MG63 (cell line): Measurements from ENCODE around the gene PRRT1. TPM values are rescaled to one million over a fixed set of nuclear protein-coding genes. Genes with fewer than 3 reads are reported as not detected.

Experiments used
- DNase-seq: peaks from one replicate; pipeline ENCODE4 v3.0.0-alpha.2; 2020
- H3K27me3 ChIP-seq: fragments of 250-450 bp; sonication (Bioruptor Pico); 2 replicates; pipeline ENCODE4 v1.5.1; 2020; ENCODE audit warnings: mild to moderate bottlenecking, moderate library complexity
- H3K36me3 ChIP-seq: fragments of 250-450 bp; sonication (Bioruptor Pico); 2 replicates; pipeline ENCODE4 v1.5.1; 2020; ENCODE audit warnings: mild to moderate bottlenecking, moderate library complexity
- H3K4me3 ChIP-seq: fragments of 250-450 bp; sonication (Bioruptor Pico); 2 replicates; pipeline ENCODE4 v1.5.1; 2020; ENCODE audit warnings: mild to moderate bottlenecking, moderate library complexity
- H3K9me3 ChIP-seq: fragments of 250-450 bp; sonication (Bioruptor Pico); 2 replicates; pipeline ENCODE4 v1.5.1; 2020; ENCODE audit warnings: mild to moderate bottlenecking, moderate library complexity
- total RNA-seq: library from RNA; depleted of rRNA; stranded (reverse); fragments of >200 nt; shearing (Covaris generic); gene quantifications from 2 replicates; pipeline ENCODE4 v1.2.3, GENCODE V29; 2014; ENCODE audit warnings: low replicate concordance

The PRRT1 gene
- total RNA-seq, 1 experiment from 2014 or later, result not detected

- no peaks in the 10 kb centered on the region for H3K27me3 ChIP-seq
- peaks cover 4% of the 10 kb centered on the region for H3K36me3 ChIP-seq
- H3K9me3 ChIP-seq, result no peaks in the 10 kb centered on the region
- no peak for DNase-seq
- H3K4me3 ChIP-seq, result no peak overlapping the region
Observed at GRCh38 chr6:32120573-32121059, 31.1 kb downstream of the PRRT1 start.

GRCh38 chr6:32118782-32119628, 32.7 kb downstream of the PRRT1 start:
- DNase-seq, result peak; percentile 76
- peaks cover 4% of the 10 kb centered on the region for H3K36me3 ChIP-seq
- H3K4me3 ChIP-seq, result no peak overlapping the region
- H3K9me3 ChIP-seq, result no peaks in the 10 kb centered on the region
- no peaks in the 10 kb centered on the region for H3K27me3 ChIP-seq

GRCh38 chr6:32117461-32117860, 34.3 kb downstream of the PRRT1 start:
- Histone ChIP-seq H3K36me3 (peaks cover 4% of the 10 kb centered on the region; the same call in 1 of the 2 replicates), H3K4me3 (no peak overlapping the region), H3K9me3 (no peaks in the 10 kb centered on the region), H3K27me3 (no peaks in the 10 kb centered on the region)
- no peak for DNase-seq

DNA sequence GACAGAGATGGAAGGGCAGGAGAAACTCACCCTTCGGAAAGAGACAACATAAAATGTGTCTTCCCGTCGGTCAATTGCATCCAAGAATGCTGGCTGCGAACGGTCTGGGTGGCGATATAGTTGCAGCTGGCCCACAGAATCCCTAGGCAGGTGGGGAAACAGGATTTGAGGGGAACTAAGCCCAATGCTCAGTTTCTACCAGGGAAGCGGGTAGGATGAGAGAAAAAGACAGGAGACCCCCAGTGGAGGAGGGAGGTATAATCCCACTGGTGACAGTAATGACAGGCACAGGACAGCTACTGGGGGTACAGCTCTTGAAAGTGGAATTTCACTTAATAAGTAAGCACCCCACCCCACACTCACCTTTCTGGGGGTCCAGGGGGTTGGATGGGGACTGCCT, 35.1 kb downstream of the PRRT1 start:
- Histone ChIP-seq H3K9me3 (no peaks in the 10 kb centered on the region), H3K4me3 (no peak overlapping the region), H3K27me3 (no peaks in the 10 kb centered on the region), H3K36me3 (peaks cover 4% of the 10 kb centered on the region; the same call in 1 of the 2 replicates)
- no peak for DNase-seq

- Histone ChIP-seq H3K27me3 (no peaks in the 10 kb centered on the region), H3K9me3 (no peaks in the 10 kb centered on the region), H3K36me3 (peaks cover 4% of the 10 kb centered on the region; the same call in 1 of the 2 replicates), H3K4me3 (no peak overlapping the region)
- DNase-seq, result no peak
Observed at GRCh38 chr6:32115623-32116022, 36.1 kb downstream of the PRRT1 start.

DNA sequence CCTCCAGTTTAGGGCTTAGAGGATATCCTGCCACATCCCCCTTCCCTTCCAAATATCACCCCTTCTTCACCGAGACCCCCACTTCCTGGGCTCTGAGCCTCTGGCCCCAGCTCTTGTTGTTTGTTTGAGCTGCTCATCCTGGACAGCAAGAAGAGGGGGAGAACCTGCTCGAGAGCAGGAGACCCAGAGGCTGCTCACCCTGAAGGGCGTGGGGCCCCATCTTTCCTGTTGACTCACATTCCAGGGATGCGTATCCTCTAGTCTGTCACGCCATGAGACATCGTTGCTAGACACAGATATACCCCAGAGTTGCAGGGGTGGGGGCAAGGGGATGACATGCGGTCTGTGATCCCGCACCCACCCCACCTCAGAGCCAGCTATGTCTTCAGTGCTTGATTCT, 36.9 kb downstream of the PRRT1 start:
- Histone ChIP-seq H3K27me3 (no peaks in the 10 kb centered on the region), H3K36me3 (peaks cover 4% of the 10 kb centered on the region; the same call in 1 of the 2 replicates), H3K4me3 (no peak overlapping the region), H3K9me3 (no peaks in the 10 kb centered on the region)
- DNase-seq, result no peak

- Histone ChIP-seq H3K9me3 (no peaks in the 10 kb centered on the region), H3K4me3 (no peak overlapping the region), H3K36me3 (peaks cover 4% of the 10 kb centered on the region; the same call in 1 of the 2 replicates), H3K27me3 (no peaks in the 10 kb centered on the region)
- DNase-seq, result peak; percentile 95
Observed at GRCh38 chr6:32113386-32114352, 38.1 kb downstream of the PRRT1 start.

- Histone ChIP-seq H3K36me3 (no peaks in the 10 kb centered on the region; the same call in 1 of the 2 replicates), H3K9me3 (no peaks in the 10 kb centered on the region), H3K27me3 (no peaks in the 10 kb centered on the region), H3K4me3 (no peak overlapping the region)
- DNase-seq, result no peak
Observed at GRCh38 chr6:32112431-32112980, 39.2 kb downstream of the PRRT1 start.

- no peak for DNase-seq
- Histone ChIP-seq H3K27me3 (no peaks in the 10 kb centered on the region), H3K4me3 (no peak overlapping the region), H3K9me3 (no peaks in the 10 kb centered on the region), H3K36me3 (no peaks in the 10 kb centered on the region; the same call in 1 of the 2 replicates)
Observed at GRCh38 chr6:32111424-32112066, 40.2 kb downstream of the PRRT1 start.

GRCh38 chr6:32110632-32111031, 41.1 kb downstream of the PRRT1 start:
- peak; percentile 55 for DNase-seq
- Histone ChIP-seq H3K27me3 (no peaks in the 10 kb centered on the region), H3K4me3 (no peak overlapping the region), H3K9me3 (no peaks in the 10 kb centered on the region), H3K36me3 (no peaks in the 10 kb centered on the region; the same call in 1 of the 2 replicates)

DNA sequence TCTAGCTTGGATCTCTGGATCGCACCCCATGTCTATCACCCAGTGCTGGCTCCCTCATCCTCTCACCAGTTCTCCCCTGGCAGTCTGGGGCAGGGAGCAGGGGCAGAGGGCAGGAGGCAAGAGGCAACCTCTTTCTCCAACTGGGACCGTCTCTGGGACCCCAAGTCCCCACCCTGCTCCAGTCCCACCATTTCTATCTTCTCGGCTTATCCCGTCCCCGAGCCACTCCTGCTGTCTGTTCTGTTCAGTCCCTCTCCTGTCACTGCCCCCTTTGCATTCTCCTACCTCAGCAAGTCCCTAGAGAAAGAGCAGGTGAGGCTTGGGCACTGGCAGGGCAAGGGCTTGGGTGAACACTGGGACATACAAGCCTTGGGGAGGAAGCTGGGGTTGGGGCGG, 42.0 kb downstream of the PRRT1 start:
- DNase-seq, result no peak
- Histone ChIP-seq H3K9me3 (no peaks in the 10 kb centered on the region), H3K27me3 (no peaks in the 10 kb centered on the region), H3K36me3 (no peaks in the 10 kb centered on the region), H3K4me3 (no peak overlapping the region)

- H3K27me3 ChIP-seq, result no peaks in the 10 kb centered on the region
- no peaks in the 10 kb centered on the region for H3K36me3 ChIP-seq
- no peak within 1 kb of the TSS for H3K4me3 ChIP-seq
- no peaks in the 10 kb centered on the region for H3K9me3 ChIP-seq
- DNase-seq, result no peak
Observed at GRCh38 chr6:32109114-32109764, 42.5 kb downstream of the PRRT1 start, which contains the start of gene TNXB. TNXB (minus strand) TSS chr6:32109338; CDS start chr6:32098198, 11,140 bp downstream.

DNA sequence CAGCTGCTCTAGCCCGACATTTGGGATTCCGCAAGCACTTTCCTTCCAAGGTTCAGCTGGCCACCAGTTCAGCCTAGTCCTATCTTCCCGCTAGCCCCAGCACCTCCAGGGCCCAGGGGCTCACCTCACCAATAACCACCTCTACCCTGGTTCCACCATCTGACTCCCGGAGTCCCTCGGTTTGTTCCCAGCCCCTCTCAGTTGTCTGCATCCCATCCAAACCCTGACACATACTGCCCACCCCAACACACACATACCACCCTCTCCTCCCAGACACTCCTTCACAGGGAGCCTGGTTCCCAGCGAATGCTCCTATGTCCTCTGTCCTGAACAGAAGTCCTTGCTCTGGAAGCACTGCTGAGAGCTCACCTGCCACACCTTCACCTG, 43.0 kb downstream of the PRRT1 start:
- no peaks in the 10 kb centered on the region for H3K27me3 ChIP-seq
- no peak for DNase-seq
- no peaks in the 10 kb centered on the region for H3K9me3 ChIP-seq
- no peak overlapping the region for H3K4me3 ChIP-seq
- no peaks in the 10 kb centered on the region for H3K36me3 ChIP-seq

DNA sequence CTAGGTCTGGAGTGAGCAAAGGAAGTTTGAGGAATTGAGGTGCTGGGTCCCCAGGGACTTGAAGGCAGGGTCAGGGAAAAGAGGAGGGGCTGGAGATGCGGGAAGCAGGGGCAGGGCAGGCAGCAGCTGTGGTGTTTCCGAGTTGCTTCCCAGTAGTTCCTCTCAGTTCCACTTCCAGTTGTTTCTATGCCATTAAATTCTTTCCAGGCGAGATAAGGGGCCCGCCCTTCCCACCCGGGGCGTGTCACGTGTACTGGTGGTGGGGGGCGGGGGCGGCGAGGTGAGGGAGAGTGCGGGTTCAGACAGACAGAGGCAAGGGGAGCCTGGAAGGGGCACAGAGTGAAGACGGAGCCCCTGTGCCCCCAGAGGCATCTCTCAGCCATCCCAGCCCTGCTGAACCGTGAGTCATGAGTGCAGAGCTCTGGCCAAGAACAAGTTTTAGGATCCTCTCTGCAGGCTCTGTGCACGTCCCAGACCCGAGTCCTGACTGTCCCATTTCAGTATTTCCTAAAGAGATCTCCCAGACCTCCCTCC, 43.6 kb downstream of the PRRT1 start:
- H3K27me3 ChIP-seq, result no peaks in the 10 kb centered on the region
- no peak overlapping the region for H3K4me3 ChIP-seq
- peak; percentile 74 for DNase-seq
- H3K9me3 ChIP-seq, result no peaks in the 10 kb centered on the region
- no peaks in the 10 kb centered on the region for H3K36me3 ChIP-seq

GRCh38 chr6:32107406-32107805, 44.3 kb downstream of the PRRT1 start:
- Histone ChIP-seq H3K9me3 (no peaks in the 10 kb centered on the region), H3K27me3 (no peaks in the 10 kb centered on the region), H3K4me3 (no peak overlapping the region), H3K36me3 (no peaks in the 10 kb centered on the region)
- DNase-seq, result peak; percentile 72
